ENCODE results near the gene FPR2. TPM values are rescaled to one million over a fixed set of nuclear protein-coding genes. Genes with fewer than 3 reads are reported as not detected.

FPR2 gene
- total and polyA plus RNA-seq, 9 of the 15 experiments (the other 6 are each of a cell fraction or from before 2014, with no cell fraction given), result 0.03 to 0.15 (median 0.07) TPM; not detected in 6

DNA sequence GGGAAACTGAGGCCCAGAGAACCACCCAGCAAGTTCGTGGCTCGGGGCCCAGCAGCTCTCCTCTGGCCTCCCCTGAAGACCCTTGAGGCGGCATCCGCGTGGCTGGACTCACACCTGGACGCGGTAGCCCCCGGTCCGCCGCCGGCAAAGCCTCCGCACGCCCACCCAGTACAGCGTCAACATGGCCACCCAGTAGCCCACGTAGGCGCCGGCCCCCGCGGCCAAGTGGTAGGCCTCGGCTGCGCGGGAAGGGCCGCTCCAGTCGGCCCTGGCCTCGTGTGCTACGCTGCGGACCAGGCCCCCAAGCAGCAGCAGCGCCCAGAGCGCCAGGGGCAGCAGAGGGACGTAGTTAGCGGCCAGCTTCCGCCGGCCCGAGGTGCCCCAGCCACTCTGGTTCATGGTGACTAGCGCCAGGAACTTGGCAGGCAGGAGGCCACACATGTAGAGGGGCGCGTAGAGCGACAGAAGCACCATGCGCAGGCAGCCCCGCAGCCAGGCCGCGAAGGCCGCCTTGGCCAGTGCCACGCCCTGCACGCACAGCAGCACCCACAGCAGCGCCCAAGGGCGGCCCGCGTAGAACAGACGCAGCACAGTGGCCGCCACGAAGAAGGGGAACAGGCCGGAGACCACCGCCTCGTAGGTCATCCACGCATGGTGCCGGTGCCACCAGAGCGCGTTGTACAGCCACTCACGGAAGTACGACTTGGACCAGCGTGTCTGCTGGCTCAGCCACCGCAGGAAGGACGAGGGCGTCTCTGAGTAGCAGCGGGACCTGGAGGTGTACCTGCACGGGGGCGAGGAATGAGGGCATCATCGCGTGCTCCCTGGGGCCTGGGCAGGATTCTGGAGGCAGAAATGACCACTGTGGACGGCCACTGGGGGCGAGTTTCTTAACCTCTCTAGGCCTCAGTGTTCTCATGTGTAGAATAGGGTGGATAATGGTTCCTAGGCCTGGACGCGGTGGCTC, 47.4 kb upstream of the FPR2 start (continued):
- TF ChIP-seq, protein P1, sequence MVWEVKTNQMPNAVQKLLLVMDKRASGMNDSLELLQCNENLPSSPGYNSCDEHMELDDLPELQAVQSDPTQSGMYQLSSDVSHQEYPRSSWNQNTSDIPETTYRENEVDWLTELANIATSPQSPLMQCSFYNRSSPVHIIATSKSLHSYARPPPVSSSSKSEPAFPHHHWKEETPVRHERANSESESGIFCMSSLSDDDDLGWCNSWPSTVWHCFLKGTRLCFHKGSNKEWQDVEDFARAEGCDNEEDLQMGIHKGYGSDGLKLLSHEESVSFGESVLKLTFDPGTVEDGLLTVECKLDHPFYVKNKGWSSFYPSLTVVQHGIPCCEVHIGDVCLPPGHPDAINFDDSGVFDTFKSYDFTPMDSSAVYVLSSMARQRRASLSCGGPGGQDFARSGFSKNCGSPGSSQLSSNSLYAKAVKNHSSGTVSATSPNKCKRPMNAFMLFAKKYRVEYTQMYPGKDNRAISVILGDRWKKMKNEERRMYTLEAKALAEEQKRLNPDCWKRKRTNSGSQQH (CRISPR knock-in tag; IDR thresholded peaks at IDR 0.05), result no peak

DNA sequence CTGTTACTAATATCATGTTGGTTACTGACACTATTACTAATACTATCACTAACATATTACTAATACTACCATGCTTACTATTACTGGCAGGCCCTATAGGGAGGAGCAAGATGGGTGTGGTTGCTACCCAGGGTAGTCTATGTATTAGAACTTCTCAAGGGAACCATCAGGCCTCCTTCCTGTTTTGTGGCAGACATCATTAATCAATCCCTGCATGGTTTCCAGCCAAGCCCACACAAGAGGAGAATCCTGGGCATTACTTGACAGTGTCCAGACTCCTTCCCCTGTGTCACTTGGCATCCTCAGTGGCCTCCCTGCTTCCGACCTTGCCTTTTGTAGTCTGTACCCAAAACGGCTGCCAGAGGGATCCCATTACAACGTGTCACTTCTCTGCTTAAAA, 46.1 kb upstream of the FPR2 start:
- 0 out of 2 replicates have a peak overlapping the region, but pooled peaks have one; percentile 22 for H2AFZ ChIP-seq (ENCODE audit: low read depth, low read length)
- no peak overlapping the region for H3K4me3 ChIP-seq
- no peak overlapping the region for H3K27ac ChIP-seq (ENCODE audit: extremely low read depth, low read depth, low read length)
- WGBS (ENCODE audit: insufficient coverage, low coverage, missing lambda C conversion rate), result 43% methylated on average over 3 of the region's 3 CpGs
- H3K9ac ChIP-seq (ENCODE audit: insufficient read depth in 1 of 2, low read depth in 2 of 2, low read length in 2 of 2), result no peak overlapping the region
- H3K27me3 ChIP-seq (ENCODE audit: control insufficient read depth in 2 of 2, insufficient read depth in 2 of 2, low read length in 2 of 2), result peaks cover 0 to 7% of the 10 kb centered on the region in 2 experiments; a peak in 2 of 5 replicates
- intact Hi-C loops (cut with micrococcal nuclease), result no loop called here
- H4K20me1 ChIP-seq (replicated peaks; ENCODE audit: control insufficient read depth, insufficient read depth, low read length), result no peaks in the 10 kb centered on the region
- H3K79me2 ChIP-seq (ENCODE audit: control insufficient read depth, insufficient read depth, low read length), result no peaks in the 10 kb centered on the region
- in situ Hi-C loops (cut with MboI), result loop anchor here (5.0 kb wide), 1 partner anchor 62 kb away; no protein-coding TSS in a partner anchor
- no TSS peak for BruUV-seq (replicated peaks)
- POLR2A ChIA-PET, result interaction anchor here (0.8 kb wide), 1 partner anchor 46 kb away, joined by 3 read pairs; no protein-coding TSS in a partner anchor
- FAIRE-seq, result no peak
- H3K9me3 ChIP-seq (replicated peaks; ENCODE audit: control insufficient read depth, insufficient read depth, low read depth, low read length), result no peaks in the 10 kb centered on the region
- H3K4me2 ChIP-seq (ENCODE audit: insufficient read depth, low read length), result no peak overlapping the region
- peak; percentile 63 for ATAC-seq
- CTCF ChIA-PET (ENCODE audit: low intra/inter-chr PET ratio), result no interaction called here
- DNase-seq (ENCODE audit: extremely low read depth in 1 of 4, low spot score in 3 of 4), result no peak
- H3K4me1 ChIP-seq (replicated peaks in 1 of 2; ENCODE audit: control insufficient read depth in 2 of 2, insufficient read depth in 2 of 2, low read length in 2 of 2), result peaks cover 0 to 18% of the 10 kb centered on the region in 2 experiments; a peak in 2 of 5 replicates
- H3K36me3 ChIP-seq (ENCODE audit: control insufficient read depth, insufficient read depth, low read length), result no peaks in the 10 kb centered on the region
- no peaks in the 10 kb centered on the region for H3K9me1 ChIP-seq (ENCODE audit: control insufficient read depth, insufficient read depth, low read length)
- TF ChIP-seq SRSF9 (IDR thresholded peaks at IDR 0.05; ENCODE audit: borderline replicate concordance, low read depth, low read length), result no peak
- TF ChIP-seq ZNF282 (CRISPR knock-in tag; IDR thresholded peaks at IDR 0.05), result no peak
- TF ChIP-seq ZBTB17 (CRISPR knock-in tag; IDR thresholded peaks at IDR 0.05), result peak; percentile 98
- TF ChIP-seq SMAD4 (CRISPR knock-in tag; conservative IDR thresholded peaks at IDR 0.05), result no peak
- TF ChIP-seq, protein P2, sequence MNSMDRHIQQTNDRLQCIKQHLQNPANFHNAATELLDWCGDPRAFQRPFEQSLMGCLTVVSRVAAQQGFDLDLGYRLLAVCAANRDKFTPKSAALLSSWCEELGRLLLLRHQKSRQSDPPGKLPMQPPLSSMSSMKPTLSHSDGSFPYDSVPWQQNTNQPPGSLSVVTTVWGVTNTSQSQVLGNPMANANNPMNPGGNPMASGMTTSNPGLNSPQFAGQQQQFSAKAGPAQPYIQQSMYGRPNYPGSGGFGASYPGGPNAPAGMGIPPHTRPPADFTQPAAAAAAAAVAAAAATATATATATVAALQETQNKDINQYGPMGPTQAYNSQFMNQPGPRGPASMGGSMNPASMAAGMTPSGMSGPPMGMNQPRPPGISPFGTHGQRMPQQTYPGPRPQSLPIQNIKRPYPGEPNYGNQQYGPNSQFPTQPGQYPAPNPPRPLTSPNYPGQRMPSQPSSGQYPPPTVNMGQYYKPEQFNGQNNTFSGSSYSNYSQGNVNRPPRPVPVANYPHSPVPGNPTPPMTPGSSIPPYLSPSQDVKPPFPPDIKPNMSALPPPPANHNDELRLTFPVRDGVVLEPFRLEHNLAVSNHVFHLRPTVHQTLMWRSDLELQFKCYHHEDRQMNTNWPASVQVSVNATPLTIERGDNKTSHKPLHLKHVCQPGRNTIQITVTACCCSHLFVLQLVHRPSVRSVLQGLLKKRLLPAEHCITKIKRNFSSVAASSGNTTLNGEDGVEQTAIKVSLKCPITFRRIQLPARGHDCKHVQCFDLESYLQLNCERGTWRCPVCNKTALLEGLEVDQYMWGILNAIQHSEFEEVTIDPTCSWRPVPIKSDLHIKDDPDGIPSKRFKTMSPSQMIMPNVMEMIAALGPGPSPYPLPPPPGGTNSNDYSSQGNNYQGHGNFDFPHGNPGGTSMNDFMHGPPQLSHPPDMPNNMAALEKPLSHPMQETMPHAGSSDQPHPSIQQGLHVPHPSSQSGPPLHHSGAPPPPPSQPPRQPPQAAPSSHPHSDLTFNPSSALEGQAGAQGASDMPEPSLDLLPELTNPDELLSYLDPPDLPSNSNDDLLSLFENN (IDR thresholded peaks at IDR 0.05; ENCODE audit: low read depth in 2 of 2, low read length in 2 of 2), result peak in 1 of 2 experiments; percentile 73; a peak in 1 of 4 replicates
- TF ChIP-seq, protein P3, sequence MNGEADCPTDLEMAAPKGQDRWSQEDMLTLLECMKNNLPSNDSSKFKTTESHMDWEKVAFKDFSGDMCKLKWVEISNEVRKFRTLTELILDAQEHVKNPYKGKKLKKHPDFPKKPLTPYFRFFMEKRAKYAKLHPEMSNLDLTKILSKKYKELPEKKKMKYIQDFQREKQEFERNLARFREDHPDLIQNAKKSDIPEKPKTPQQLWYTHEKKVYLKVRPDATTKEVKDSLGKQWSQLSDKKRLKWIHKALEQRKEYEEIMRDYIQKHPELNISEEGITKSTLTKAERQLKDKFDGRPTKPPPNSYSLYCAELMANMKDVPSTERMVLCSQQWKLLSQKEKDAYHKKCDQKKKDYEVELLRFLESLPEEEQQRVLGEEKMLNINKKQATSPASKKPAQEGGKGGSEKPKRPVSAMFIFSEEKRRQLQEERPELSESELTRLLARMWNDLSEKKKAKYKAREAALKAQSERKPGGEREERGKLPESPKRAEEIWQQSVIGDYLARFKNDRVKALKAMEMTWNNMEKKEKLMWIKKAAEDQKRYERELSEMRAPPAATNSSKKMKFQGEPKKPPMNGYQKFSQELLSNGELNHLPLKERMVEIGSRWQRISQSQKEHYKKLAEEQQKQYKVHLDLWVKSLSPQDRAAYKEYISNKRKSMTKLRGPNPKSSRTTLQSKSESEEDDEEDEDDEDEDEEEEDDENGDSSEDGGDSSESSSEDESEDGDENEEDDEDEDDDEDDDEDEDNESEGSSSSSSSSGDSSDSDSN (IDR thresholded peaks at IDR 0.05; ENCODE audit: borderline replicate concordance in 1 of 2, low read depth in 2 of 2, low read length in 2 of 2), result no peak
- TF ChIP-seq ELF1 (tag; IDR thresholded peaks at IDR 0.05), result no peak
- TF ChIP-seq FUS (optimal IDR thresholded peaks at IDR 0.05; ENCODE audit: low read depth, low read length), result no peak
- TF ChIP-seq NONO (IDR thresholded peaks at IDR 0.05; ENCODE audit: low read depth in 2 of 2, low read length in 1 of 2), result no peak

Measured in K562 (cell line).